Liver (tissue), 9 donors: ENCODE results near the gene KMT2E. TPM values are rescaled to one million over a fixed set of nuclear protein-coding genes. Genes with fewer than 3 reads are reported as not detected.

ENCODE experiments used
- DNase-seq: peaks from one replicate; pipeline ENCODE4 v3.0.0-alpha.2; 2017; ENCODE audit warnings: low spot score
- H3K27ac ChIP-seq, 2 donors: one replicate each; pipeline ENCODE4 v1.7.0; 2013; ENCODE audit warnings: inconsistent platforms in 2 of 2, low read length in 2 of 2, control low read depth in 1 of 2, low read depth in 1 of 2, mild to moderate bottlenecking in 1 of 2
- H3K27me3 ChIP-seq, 4 donors: one replicate each; pipeline versions ENCODE4 v1.6.1 to v1.7.0; 2013; ENCODE audit warnings: low read length in 3 of 4, inconsistent platforms in 1 of 4, mild to moderate bottlenecking in 1 of 4, moderate library complexity in 1 of 4; ENCODE audit not compliant: control insufficient read depth in 4 of 4, insufficient read depth in 4 of 4
- H3K36me3 ChIP-seq, 4 donors: one replicate each; pipeline versions ENCODE4 v1.6.1 to v1.7.0; 2013; ENCODE audit warnings: low read length in 3 of 4, mild to moderate bottlenecking in 3 of 4, low read depth in 1 of 4, moderate library complexity in 1 of 4; ENCODE audit not compliant: control insufficient read depth in 4 of 4, insufficient read depth in 3 of 4
- H3K4me1 ChIP-seq, 4 donors: one replicate each; pipeline versions ENCODE4 v1.6.1 to v1.7.0; 2013; ENCODE audit warnings: low read length in 3 of 4, mild to moderate bottlenecking in 3 of 4, moderate library complexity in 1 of 4; ENCODE audit not compliant: control insufficient read depth in 4 of 4, insufficient read depth in 4 of 4
- H3K4me3 ChIP-seq, 3 donors: one replicate each; pipeline versions ENCODE4 v1.6.1 to v1.7.0; 2013; ENCODE audit warnings: low read length in 3 of 3, control low read depth in 1 of 3, low read depth in 1 of 3, mild to moderate bottlenecking in 1 of 3
- H3K9ac ChIP-seq, 2 donors: one replicate each; pipeline ENCODE4 v1.7.0; 2013; ENCODE audit warnings: low read length in 2 of 2, mild to moderate bottlenecking in 2 of 2, moderate library complexity in 2 of 2, control low read depth in 1 of 2, low read depth in 1 of 2
- H3K9me3 ChIP-seq, 4 donors: one replicate each; pipeline versions ENCODE4 v1.6.1 to v1.7.0; 2013; ENCODE audit warnings: low read length in 3 of 4; ENCODE audit not compliant: control insufficient read depth in 4 of 4
- ATF3 ChIP-seq: IDR thresholded peaks from 2 replicates; pipeline ENCODE4 v1.6.1; 2016; ENCODE audit warnings: antibody characterized with exemption
- EGR1 ChIP-seq, 2 donors: IDR thresholded peaks; 2 replicates each; pipeline ENCODE4 v1.6.1; 2016 to 2018; ENCODE audit warnings: antibody characterized with exemption in 2 of 2, low read depth in 2 of 2
- GABPA ChIP-seq, 2 donors: IDR thresholded peaks in 1 of 2; conservative IDR thresholded peaks in 1 of 2; 2 replicates each; pipeline ENCODE4 v1.6.1; 2016; ENCODE audit warnings: antibody characterized with exemption in 2 of 2, mild to moderate bottlenecking in 1 of 2, moderate library complexity in 1 of 2
- HNF4A ChIP-seq, 2 donors: conservative IDR thresholded peaks; 2 replicates each; pipeline ENCODE4 v1.6.1; 2016; ENCODE audit warnings: antibody characterized with exemption in 2 of 2, mild to moderate bottlenecking in 2 of 2
- HNF4G ChIP-seq: IDR thresholded peaks from 2 replicates; pipeline ENCODE4 v1.6.1; 2016; ENCODE audit warnings: antibody characterized with exemption
- JUND ChIP-seq, 2 donors: IDR thresholded peaks; 2 replicates each; pipeline ENCODE4 v1.6.1; 2016; ENCODE audit warnings: antibody characterized with exemption in 2 of 2
- MAX ChIP-seq: IDR thresholded peaks from 2 replicates; pipeline ENCODE4 v1.6.1; 2016; ENCODE audit warnings: antibody characterized with exemption
- NR2F2 ChIP-seq: IDR thresholded peaks from 2 replicates; pipeline ENCODE4 v1.6.1; 2016; ENCODE audit warnings: antibody characterized with exemption
- RAD21 ChIP-seq, 2 donors: IDR thresholded peaks; 2 replicates each; pipeline ENCODE4 v1.6.1; 2016; ENCODE audit warnings: antibody characterized with exemption in 2 of 2, mild to moderate bottlenecking in 2 of 2
- REST ChIP-seq: IDR thresholded peaks from 2 replicates; pipeline ENCODE4 v1.6.1; 2016; ENCODE audit warnings: antibody characterized with exemption, mild to moderate bottlenecking
- RXRA ChIP-seq, 2 donors: IDR thresholded peaks; 2 replicates each; pipeline ENCODE4 v1.6.1; 2017 to 2018; ENCODE audit warnings: antibody characterized with exemption in 2 of 2, mild to moderate bottlenecking in 1 of 2
- SP1 ChIP-seq: IDR thresholded peaks from 2 replicates; pipeline ENCODE4 v1.6.1; 2018; ENCODE audit warnings: antibody characterized with exemption, mild to moderate bottlenecking
- TAF1 ChIP-seq: conservative IDR thresholded peaks from 2 replicates; pipeline ENCODE4 v1.6.1; 2016; ENCODE audit warnings: antibody characterized with exemption, mild to moderate bottlenecking
- YY1 ChIP-seq: IDR thresholded peaks from 2 replicates; pipeline ENCODE4 v1.6.1; 2016; ENCODE audit warnings: antibody characterized with exemption, mild to moderate bottlenecking
- ZBTB33 ChIP-seq: IDR thresholded peaks from 2 replicates; pipeline ENCODE4 v1.6.1; 2016; ENCODE audit warnings: antibody characterized with exemption
- WGBS: extraction: QIAGEN DNeasy Blood & Tissue Kit; methylation state at CpG from one replicate; pipeline ENCODE4 v1.1.7; 2013; 5-methylcytosine and 5-hydroxymethylcytosine counted together
- polyA plus RNA-seq, 2 donors: library from polyadenylated mRNA; stranded (reverse) in 1 of 2; unstranded in 1 of 2; fragments of 200-250 nt in 1 of 2; fragments of >200 nt in 1 of 2; fragmentation: Nextera tagmentation in 1 of 2; extraction: Ambion mirVana in 1 of 2; gene quantifications; one replicate each; pipeline versions ENCODE4 v1.2.1 to v1.2.3, GENCODE V29; 2013 to 2015
- total RNA-seq, 2 donors: library from RNA; depleted of rRNA; stranded (reverse); fragments of >200 nt; gene quantifications; one replicate each; pipeline ENCODE4 v1.2.3, GENCODE V29; 2014
- donor health status: healthy.
- donor health status: healthy.
- donor health status: healthy.
- donor health status: healthy.
- donor health status: healthy.

Gene KMT2E
- total and polyA plus RNA-seq, 4 donors: 7.1 to 55.6 (median 42.4) TPM

GRCh38 chr7:105014693-105015389 lies 836 bp downstream of the KMT2E start:
- Histone ChIP-seq H3K27ac (peak overlapping the region; percentile 99 to 100), H3K9ac (peak overlapping the region; percentile 95 to 97), H3K36me3 (no peaks in the 10 kb centered on the region), H3K4me1 (peaks cover 2 to 43% (median 42%) of the 10 kb centered on the region in 4 donors), H3K4me3 (peak overlapping the region; percentile 83 to 90 (median 83)), H3K27me3 (no peaks in the 10 kb centered on the region), H3K9me3 (no peaks in the 10 kb centered on the region)
- TF ChIP-seq REST (peak; percentile 18), RXRA (IDR thresholded peaks at IDR 0.05) (no peak), RAD21 (IDR thresholded peaks at IDR 0.05) (no peak), SP1 (no peak)
- WGBS: under 1% methylated on average over 22 of the region's 22 CpGs
- peak; percentile 69 for DNase-seq

- Histone ChIP-seq H3K27me3 (no peaks in the 10 kb centered on the region), H3K9me3 (no peaks in the 10 kb centered on the region), H3K27ac (peak overlapping the region; percentile 99 to 100), H3K4me1 (peaks cover 7 to 41% (median 38%) of the 10 kb centered on the region in 4 donors), H3K9ac (peak overlapping the region; percentile 95 to 97), H3K4me3 (peak overlapping the region; percentile 83 to 90 (median 83)), H3K36me3 (no peaks in the 10 kb centered on the region)
- TF ChIP-seq YY1 (peak; percentile 97), MAX (no peak), HNF4G (no peak)
- DNase-seq: peak; percentile 52
- 5% methylated on average over 10 of the region's 10 CpGs for WGBS
Observed at GRCh38 chr7:105015390-105015965, 1.5 kb downstream of the KMT2E start.

GRCh38 chr7:105016068-105016708 lies 2.2 kb downstream of the KMT2E start:
- no peak for DNase-seq
- Histone ChIP-seq H3K9me3 (no peaks in the 10 kb centered on the region), H3K36me3 (no peaks in the 10 kb centered on the region), H3K4me1 (peaks cover 8 to 41% (median 36%) of the 10 kb centered on the region in 4 donors), H3K9ac (peak overlapping the region; percentile 10 to 97), H3K27me3 (no peaks in the 10 kb centered on the region), H3K27ac (peak overlapping the region; percentile 99 to 100), H3K4me3 (peak overlapping the region; percentile 83 to 90 (median 83))
- WGBS: 34% methylated on average over 3 of the region's 3 CpGs
- TF ChIP-seq RXRA (IDR thresholded peaks at IDR 0.05) (no peak), YY1 (no peak), TAF1 (no peak), JUND (IDR thresholded peaks at IDR 0.05) (no peak), ZBTB33 (no peak), GABPA (IDR thresholded peaks at IDR 0.05 in 1 of 2, conservative IDR thresholded peaks at IDR 0.05 in 1 of 2) (no peak), RAD21 (IDR thresholded peaks at IDR 0.05) (no peak), MAX (no peak), NR2F2 (no peak), ATF3 (no peak), EGR1 (IDR thresholded peaks at IDR 0.05; ENCODE audit: low read depth in 2 of 2) (no peak), REST (no peak), HNF4A (conservative IDR thresholded peaks at IDR 0.05) (no peak)
